H4 (cell line): ENCODE results near the gene WWOX. TPM values are rescaled to one million over a fixed set of nuclear protein-coding genes. Genes with fewer than 3 reads are reported as not detected.

Experiments used
- DNase-seq: peaks from one replicate; pipeline ENCODE4 v3.0.0-alpha.2; 2015; ENCODE audit warnings: low spot score
- total RNA-seq: library from RNA; depleted of rRNA; stranded (reverse); fragments of >200 nt; shearing (Covaris generic); gene quantifications from 2 replicates; pipeline ENCODE4 v1.2.3, GENCODE V29; 2014

WWOX gene
- total RNA-seq, 1 experiment from 2014 or later, result 25.4 TPM

DNA sequence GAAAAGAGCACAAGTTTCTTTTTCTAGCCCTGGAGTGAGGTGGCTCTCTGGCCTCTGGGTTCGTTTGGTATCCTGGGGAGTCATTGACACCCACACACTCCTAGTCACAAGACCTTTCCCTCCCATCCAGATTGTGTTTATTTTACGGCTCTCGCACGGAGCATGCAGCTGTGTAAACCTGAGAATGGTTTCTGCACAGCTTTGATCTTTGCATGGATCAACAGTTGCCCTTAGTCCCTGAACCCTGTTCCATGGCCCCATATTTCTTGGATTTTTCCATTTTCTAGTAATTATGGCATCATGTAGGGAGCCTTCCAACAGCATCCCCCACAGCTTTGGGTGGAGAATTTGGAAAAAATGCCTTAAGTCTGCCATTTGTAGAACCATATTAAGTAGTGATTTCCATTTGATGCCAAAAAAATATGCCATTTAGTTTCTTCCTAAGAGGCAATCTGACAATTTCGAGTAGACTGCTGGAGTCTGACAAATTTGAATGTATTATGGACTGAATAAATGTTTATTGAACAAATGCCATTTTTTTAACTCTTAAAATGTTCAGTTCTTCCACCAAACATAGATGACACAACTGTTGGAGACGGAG lies 197.7 kb downstream of the WWOX start:
- peak; percentile 23 for DNase-seq

DNA sequence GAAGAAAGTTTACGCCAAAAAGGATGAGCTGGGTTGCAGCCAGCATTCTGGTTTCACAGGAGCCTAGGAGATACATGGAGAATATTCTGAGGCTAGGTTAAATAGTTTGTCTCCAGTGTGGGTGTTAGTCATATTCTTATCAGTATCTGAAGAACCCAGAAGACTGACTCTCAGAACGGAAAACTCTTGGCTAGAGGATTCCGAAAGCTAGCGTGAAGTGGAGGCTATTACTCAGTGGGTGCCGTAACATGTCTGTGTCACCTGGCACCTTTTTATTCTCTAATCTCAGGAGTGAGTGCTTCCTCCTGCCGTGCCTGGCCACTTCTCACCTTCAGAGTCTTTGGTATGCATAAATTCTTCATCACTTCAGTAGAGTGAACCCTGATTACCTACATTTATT lies 199.5 kb downstream of the WWOX start:
- DNase-seq, result no peak

GRCh38 chr16:78300469-78300868 lies 201.0 kb downstream of the WWOX start:
- no peak for DNase-seq

GRCh38 chr16:78303946-78304345 lies 204.5 kb downstream of the WWOX start:
- no peak for DNase-seq

- DNase-seq, result no peak
Observed at GRCh38 chr16:78306361-78306760, 206.9 kb downstream of the WWOX start.

GRCh38 chr16:78307824-78308528 lies 208.5 kb downstream of the WWOX start:
- no peak for DNase-seq

- DNase-seq, result no peak
Observed at GRCh38 chr16:78309763-78310162, 210.3 kb downstream of the WWOX start.

- DNase-seq, result no peak
Observed at GRCh38 chr16:78310196-78310595, 210.7 kb downstream of the WWOX start.

- peak; percentile 72 for DNase-seq
Observed at GRCh38 chr16:78310990-78311561, 211.6 kb downstream of the WWOX start.

- no peak for DNase-seq
Observed at GRCh38 chr16:78311831-78312230, 212.4 kb downstream of the WWOX start.

DNA sequence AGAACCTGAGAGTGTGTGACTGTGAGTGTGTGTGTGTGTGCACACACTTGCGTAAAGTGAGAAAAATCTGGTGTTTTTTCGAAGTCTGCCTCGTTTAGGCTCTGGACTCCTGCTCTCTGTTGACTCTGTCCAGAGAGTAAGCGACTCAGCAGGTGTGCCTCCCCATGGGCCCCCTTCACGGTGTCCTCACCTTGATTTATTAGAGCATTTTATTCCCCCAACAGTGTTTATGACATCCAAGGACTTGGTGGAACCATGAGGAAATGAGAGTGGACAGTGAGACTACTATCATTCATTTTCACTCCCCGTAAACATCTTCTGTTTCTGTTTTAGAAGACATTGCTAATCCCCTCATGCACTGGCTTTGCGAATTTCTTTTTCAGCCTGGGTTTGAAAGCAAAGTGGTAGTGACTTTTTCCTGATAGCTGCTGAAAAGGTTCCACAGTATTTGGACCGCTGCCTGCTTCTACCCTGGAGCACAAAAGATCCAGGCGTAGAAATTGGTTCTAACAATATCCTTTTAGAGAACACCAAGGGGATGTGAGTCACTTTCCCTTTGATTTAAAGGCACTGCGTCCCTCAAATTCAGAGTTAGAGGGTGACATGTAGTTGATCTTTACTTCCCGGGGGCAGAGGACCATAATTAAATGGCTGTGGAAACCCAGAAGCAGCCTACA lies 218.2 kb downstream of the WWOX start:
- DNase-seq, result no peak

GRCh38 chr16:78321620-78322360 lies 222.3 kb downstream of the WWOX start:
- no peak for DNase-seq

GRCh38 chr16:78323315-78323714 lies 223.9 kb downstream of the WWOX start:
- no peak for DNase-seq

DNA sequence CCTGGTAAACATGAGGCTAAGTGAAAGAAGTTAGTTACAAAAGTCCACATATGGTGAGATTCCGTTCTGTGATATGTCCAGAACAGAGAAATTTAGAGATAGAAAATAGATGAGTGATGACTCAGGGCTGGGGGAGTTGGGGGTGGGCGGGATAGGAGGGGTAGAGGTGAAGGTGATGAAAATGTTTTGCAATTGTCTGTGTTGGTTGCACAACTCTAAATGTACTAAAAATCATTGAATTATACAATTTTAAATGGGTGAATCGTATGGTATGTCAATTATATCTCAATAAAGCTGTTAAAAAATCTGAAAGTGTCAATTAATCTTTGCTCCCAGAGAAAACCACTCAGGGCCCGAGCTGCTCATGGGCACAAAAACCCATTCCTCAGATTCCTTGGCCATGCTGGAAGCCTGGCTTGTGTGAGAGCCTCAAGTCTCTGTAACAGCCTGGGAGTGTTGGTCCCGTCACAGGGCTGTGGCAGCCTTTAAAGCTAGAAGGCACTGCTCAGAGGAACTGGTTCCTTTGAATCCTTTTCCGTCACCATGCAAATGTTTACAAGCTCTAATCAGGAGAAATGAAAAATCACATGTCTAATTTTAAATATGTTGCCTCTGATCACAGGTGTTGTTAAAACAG lies 225.3 kb downstream of the WWOX start:
- no peak for DNase-seq

- DNase-seq, result no peak
Observed at GRCh38 chr16:78325468-78326352, 226.3 kb downstream of the WWOX start.

- DNase-seq, result no peak
Observed at GRCh38 chr16:78326731-78327130, 227.3 kb downstream of the WWOX start.

DNA sequence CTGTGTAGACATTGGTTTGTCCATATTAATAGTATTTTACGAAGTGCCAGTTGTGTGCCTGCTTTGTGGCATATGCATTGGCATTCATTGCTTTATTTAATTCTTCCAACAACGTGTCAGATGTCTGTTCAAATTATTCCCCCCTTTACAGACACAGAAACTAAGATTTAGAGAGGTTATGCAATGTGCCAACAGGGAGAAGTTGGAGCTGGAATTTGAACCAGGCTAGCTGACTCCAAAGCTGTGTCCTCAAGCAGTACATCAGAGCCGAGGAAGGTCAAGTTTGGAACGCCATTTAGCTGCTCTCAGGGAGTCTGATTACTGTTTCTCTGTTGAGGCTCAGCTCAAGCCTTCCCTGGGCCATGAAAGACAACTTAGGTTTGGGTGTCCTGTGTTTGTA lies 232.3 kb downstream of the WWOX start:
- no peak for DNase-seq

- no peak for DNase-seq
Observed at GRCh38 chr16:78333808-78334207, 234.4 kb downstream of the WWOX start.

- no peak for DNase-seq
Observed at GRCh38 chr16:78340590-78340989, 241.1 kb downstream of the WWOX start.

- no peak for DNase-seq
Observed at GRCh38 chr16:78348068-78348467, 248.6 kb downstream of the WWOX start.

- DNase-seq, result no peak
Observed at GRCh38 chr16:78348886-78349285, 249.4 kb downstream of the WWOX start.
